Right forelimb (tissue), 1 donor: ENCODE results near the gene NAV3.

Source experiments
- DNase-seq: peaks from one replicate; pipeline ENCODE4 v3.0.0-alpha.2; 2018

NAV3 gene

GRCh38 chr12:77830583-77831351 is at the start of gene NAV3:
TSS of gene NAV3 (plus strand) at chr12:77830894. CDS start at chr12:77831462, 568 bp downstream.
- no peak for DNase-seq

- no peak for DNase-seq
Measured at GRCh38 chr12:77782034-77782433, 48.7 kb upstream of the NAV3 start.

- no peak for DNase-seq
Measured at GRCh38 chr12:77782766-77783165, 47.9 kb upstream of the NAV3 start.

GRCh38 chr12:77785211-77785610 is 45.5 kb upstream of the NAV3 start:
- no peak for DNase-seq

GRCh38 chr12:77786675-77787074 is 44.0 kb upstream of the NAV3 start:
- DNase-seq = no peak

GRCh38 chr12:77788231-77789168 is 42.2 kb upstream of the NAV3 start:
- DNase-seq = no peak

GRCh38 chr12:77795699-77796098 is 35.0 kb upstream of the NAV3 start:
- DNase-seq = no peak

GRCh38 chr12:77796775-77797174 is 33.9 kb upstream of the NAV3 start:
- DNase-seq = no peak

GRCh38 chr12:77800501-77800900 is 30.2 kb upstream of the NAV3 start:
- no peak for DNase-seq

- no peak for DNase-seq
Measured at GRCh38 chr12:77808534-77808933, 22.2 kb upstream of the NAV3 start.

GRCh38 chr12:77813558-77813957 is 17.1 kb upstream of the NAV3 start:
- DNase-seq = no peak

GRCh38 chr12:77814386-77814785 is 16.3 kb upstream of the NAV3 start:
- DNase-seq = no peak

- DNase-seq = no peak
Measured at GRCh38 chr12:77816196-77816595, 14.5 kb upstream of the NAV3 start.

GRCh38 chr12:77817276-77817675 is 13.4 kb upstream of the NAV3 start:
- DNase-seq = no peak

- DNase-seq = no peak
Measured at GRCh38 chr12:77818351-77818750, 12.3 kb upstream of the NAV3 start.

- DNase-seq = no peak
Measured at GRCh38 chr12:77821699-77822203, 8.9 kb upstream of the NAV3 start.

- no peak for DNase-seq
Measured at GRCh38 chr12:77833329-77833728, 2.6 kb downstream of the NAV3 start.

- DNase-seq = no peak
Measured at GRCh38 chr12:77834618-77835017, 3.9 kb downstream of the NAV3 start.

- DNase-seq = no peak
Measured at GRCh38 chr12:77835969-77836368, 5.3 kb downstream of the NAV3 start.

- DNase-seq = peak; percentile 65
Measured at GRCh38 chr12:77837876-77838291, 7.2 kb downstream of the NAV3 start.

GRCh38 chr12:77841521-77841920 is 10.8 kb downstream of the NAV3 start:
- peak; percentile 46 for DNase-seq

- DNase-seq = no peak
Measured at GRCh38 chr12:77842430-77842829, 11.7 kb downstream of the NAV3 start.

- no peak for DNase-seq
Measured at GRCh38 chr12:77845831-77846230, 15.1 kb downstream of the NAV3 start.

GRCh38 chr12:77847060-77847541 is 16.4 kb downstream of the NAV3 start:
- DNase-seq = no peak
